Heart right ventricle (tissue), 16 donors: ENCODE data around the gene SCN5A. TPM values are rescaled to one million over a fixed set of nuclear protein-coding genes. Genes with fewer than 3 reads are reported as not detected.

Source experiments
- ATAC-seq, 8 donors: fragments of 200-7000 bp; cut with Tn5 transposase; one replicate each; pipeline ENCODE4 v1.9.1; 2020; ENCODE audit warnings: mild to moderate bottlenecking in 8 of 8, moderate library complexity in 8 of 8, moderate number of reproducible peaks in 1 of 8
- DNase-seq, 2 donors: peaks; one replicate each; pipeline ENCODE4 v3.0.0-alpha.2; 2020
- H3K27ac ChIP-seq, 10 donors: fragments of 200-600 bp; sonication (generic) in 2 of 10; one replicate each; pipeline versions ENCODE4 v1.5.0 to v1.8.0; 2020 to 2022; ENCODE audit warnings: mild to moderate bottlenecking in 3 of 10
- H3K27me3 ChIP-seq, 7 donors: fragments of 200-600 bp; one replicate each; pipeline ENCODE4 v1.8.0; 2021 to 2022; ENCODE audit warnings: mild to moderate bottlenecking in 2 of 7
- H3K36me3 ChIP-seq, 9 donors: fragments of 200-600 bp; sonication (generic) in 1 of 9; one replicate each; pipeline versions ENCODE4 v1.5.0 to v1.8.0; 2020 to 2022; ENCODE audit warnings: mild to moderate bottlenecking in 2 of 9
- H3K4me1 ChIP-seq, 9 donors: fragments of 200-600 bp; sonication (generic) in 1 of 9; one replicate each; pipeline versions ENCODE4 v1.5.0 to v1.8.0; 2020 to 2022; ENCODE audit warnings: mild to moderate bottlenecking in 4 of 9
- H3K4me3 ChIP-seq, 10 donors: fragments of 200-600 bp; sonication (generic) in 2 of 10; one replicate each; pipeline versions ENCODE4 v1.5.0 to v1.8.0; 2020 to 2022; ENCODE audit warnings: mild to moderate bottlenecking in 7 of 10, moderate library complexity in 2 of 10
- H3K9me3 ChIP-seq, 11 donors: fragments of 200-600 bp in 10 of 11; sonication (generic) in 2 of 11; one replicate each; pipeline versions ENCODE4 v1.5.0 to v1.8.0; 2013 to 2022; ENCODE audit warnings: mild to moderate bottlenecking in 2 of 11, control low read depth in 1 of 11, moderate library complexity in 1 of 11
- WGBS, 2 donors: extraction: QIAGEN DNeasy Blood & Tissue Kit; methylation state at CpG; one replicate each; pipeline ENCODE4 v1.1.7; 2013; ENCODE audit warnings: inconsistent platforms in 1 of 2; 5-methylcytosine and 5-hydroxymethylcytosine counted together
- intact Hi-C, 10 donors: fragments of 100-400 bp; cut with DNase I; formaldehyde crosslinking; loops; one replicate each; pipeline versions ENCODE4 v1.11.1 to v1.14.2; 2022
- polyA plus RNA-seq, 2 donors: library from polyadenylated mRNA; stranded (reverse); fragments of 200-250 nt; gene quantifications; one replicate each; pipeline ENCODE4 v1.2.3, GENCODE V29; 2013
- total RNA-seq, 10 donors: library from RNA; stranded (reverse); fragmentation: NEBNext Ultra II Directional in 3 of 10; extraction: Animal tissue kit (Norgen Biotek cat#: 25700) in 3 of 10; gene quantifications; one replicate each; pipeline versions ENCODE4 v1.2.1 to v1.2.4, GENCODE V29; 2021 to 2023
- TF ChIP-seq, protein P1 (sequence below), 9 donors: fragments of 200-600 bp; sonication (generic) in 2 of 9; IDR thresholded peaks; one replicate each; pipeline versions ENCODE4 v1.5.0 to v1.8.0; 2021 to 2022; ENCODE audit warnings: antibody characterized with exemption in 9 of 9, mild to moderate bottlenecking in 5 of 9, moderate library complexity in 1 of 9
- donor health status: Arrhythmogenic right ventricular cardiomyopathy.
- donor health status: ischemic (EF 13 %, LVEDD 7.1; RV severe dilation, severe dysfunction).
- donor health status: healthy with polysubstance abuse.
- donor health status: DM: no; HTN: yes; CAD: no.
- donor health status: DM: no; HTN: no; CAD: no.
- donor health status: ischemic (EF 25% LVEDD 6.9; RV normal size, moderate dysfunction).
- donor health status: ischemic (EF 25% LVEDD 5.7; RV mildly dilated, moderate dysfunction).
- donor health status: healthy.
- donor health status: DM: yes; HTN: yes; CAD: no.
- donor health status: Ischemic cardiomyopathy.
- donor health status: ischemic (EF 35%, LVEDD 5.7; RV mildly dilated, moderate dysfunction).
- donor health status: nonischemic (EF 11% LVEDD 7.7; RV severe dilation, severe dysfunction).
- donor health status: DM: yes; HTN: yes; CAD: no.
- donor health status: PGD.
- donor health status: ischemic (EF 29% LVEDD 5.4; RV normal size, mild dysfunction).
- donor health status: nonischemic (EF 23%, LVEDD 6.1; RV moderate dilation, normal function).

The SCN5A gene
- total and polyA plus RNA-seq, 12 donors, result 29.9 to 254 (median 177) TPM

DNA sequence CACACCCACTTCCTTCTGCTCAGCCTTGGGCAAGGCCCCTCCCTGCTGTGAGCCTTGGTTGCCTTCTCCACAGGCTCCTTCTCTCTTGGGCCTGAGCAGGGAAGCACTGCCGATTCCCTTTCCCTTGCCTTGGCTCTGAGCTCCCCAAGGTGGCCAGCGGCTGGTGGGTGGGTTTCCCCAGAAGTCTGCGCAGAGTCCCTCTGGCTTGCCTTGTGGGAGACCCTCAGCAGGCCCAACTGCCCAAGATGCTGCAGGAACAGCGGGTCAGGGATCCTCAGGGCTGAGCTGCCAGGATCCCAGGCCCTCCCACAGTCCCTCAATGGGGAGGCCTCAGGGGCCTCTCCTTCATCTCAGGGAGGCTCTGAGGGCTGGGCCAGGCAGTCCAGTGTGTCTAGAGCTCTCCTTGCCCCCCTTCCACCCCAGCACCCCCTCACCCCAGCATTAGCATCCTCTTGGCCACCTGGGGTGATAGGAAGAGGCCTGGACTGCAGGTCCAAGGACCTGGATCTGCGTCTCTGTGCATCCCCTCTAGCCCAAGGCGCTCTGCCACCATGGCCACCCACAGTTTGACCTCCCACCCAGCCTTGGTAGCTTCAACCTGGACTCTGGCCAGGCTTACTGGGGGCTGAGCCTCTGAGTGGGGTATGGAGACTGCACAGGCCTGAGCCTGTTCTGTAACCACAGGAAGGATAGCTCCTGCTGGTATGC is 84.7 kb downstream of the SCN5A start:
- no peak overlapping the region for H3K4me3 ChIP-seq
- H3K36me3 ChIP-seq, result peaks cover 0 to 64% (median 0%) of the 10 kb centered on the region in 9 donors
- DNase-seq (no peak), ATAC-seq (peak in 1 of 8 donors; percentile 3)
- H3K9me3 ChIP-seq, result no peaks in the 10 kb centered on the region
- 93 to 94% methylated on average over 6 of the region's 6 CpGs for WGBS, 2 donors
- peaks cover 0 to 4% (median 0%) of the 10 kb centered on the region in 9 donors for H3K4me1 ChIP-seq
- TF ChIP-seq, protein P1, sequence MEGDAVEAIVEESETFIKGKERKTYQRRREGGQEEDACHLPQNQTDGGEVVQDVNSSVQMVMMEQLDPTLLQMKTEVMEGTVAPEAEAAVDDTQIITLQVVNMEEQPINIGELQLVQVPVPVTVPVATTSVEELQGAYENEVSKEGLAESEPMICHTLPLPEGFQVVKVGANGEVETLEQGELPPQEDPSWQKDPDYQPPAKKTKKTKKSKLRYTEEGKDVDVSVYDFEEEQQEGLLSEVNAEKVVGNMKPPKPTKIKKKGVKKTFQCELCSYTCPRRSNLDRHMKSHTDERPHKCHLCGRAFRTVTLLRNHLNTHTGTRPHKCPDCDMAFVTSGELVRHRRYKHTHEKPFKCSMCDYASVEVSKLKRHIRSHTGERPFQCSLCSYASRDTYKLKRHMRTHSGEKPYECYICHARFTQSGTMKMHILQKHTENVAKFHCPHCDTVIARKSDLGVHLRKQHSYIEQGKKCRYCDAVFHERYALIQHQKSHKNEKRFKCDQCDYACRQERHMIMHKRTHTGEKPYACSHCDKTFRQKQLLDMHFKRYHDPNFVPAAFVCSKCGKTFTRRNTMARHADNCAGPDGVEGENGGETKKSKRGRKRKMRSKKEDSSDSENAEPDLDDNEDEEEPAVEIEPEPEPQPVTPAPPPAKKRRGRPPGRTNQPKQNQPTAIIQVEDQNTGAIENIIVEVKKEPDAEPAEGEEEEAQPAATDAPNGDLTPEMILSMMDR (IDR thresholded peaks at IDR 0.05), result no peak
- intact Hi-C loops, result no loop called here
- H3K27me3 ChIP-seq, result no peaks in the 10 kb centered on the region
- peak overlapping the region in 1 of 10 donors; percentile 51 for H3K27ac ChIP-seq

DNA sequence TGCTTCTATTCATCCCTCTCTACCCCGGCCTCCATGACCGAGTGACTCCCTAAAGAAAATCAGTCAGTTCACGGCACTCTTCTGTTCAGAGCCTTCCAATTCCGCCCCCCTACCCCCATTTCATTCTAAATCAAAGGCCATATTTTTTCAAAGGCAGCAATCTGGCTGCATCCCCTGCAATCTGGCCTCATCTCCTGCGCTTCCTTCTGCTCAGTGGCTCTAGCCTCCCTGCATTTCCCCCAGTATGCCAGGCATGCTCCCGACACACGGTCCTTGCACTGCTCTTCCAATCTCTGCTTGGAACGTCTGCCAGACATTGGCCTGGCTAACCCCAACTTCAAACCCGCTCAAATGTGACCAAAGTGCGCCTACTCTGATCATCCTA is 85.6 kb downstream of the SCN5A start:
- TF ChIP-seq, protein P1 (IDR thresholded peaks at IDR 0.05), result no peak
- Histone ChIP-seq H3K27ac (no peak overlapping the region), H3K4me3 (no peak overlapping the region), H3K36me3 (peaks cover 0 to 71% (median 0%) of the 10 kb centered on the region in 9 donors), H3K9me3 (no peaks in the 10 kb centered on the region), H3K27me3 (no peaks in the 10 kb centered on the region), H3K4me1 (peaks cover 0 to 4% (median 0%) of the 10 kb centered on the region in 9 donors)
- ATAC-seq (no peak), DNase-seq (no peak)
- intact Hi-C loops, result no loop called here
- 87 to 89% methylated on average over 10 of the region's 10 CpGs for WGBS, 2 donors

DNA sequence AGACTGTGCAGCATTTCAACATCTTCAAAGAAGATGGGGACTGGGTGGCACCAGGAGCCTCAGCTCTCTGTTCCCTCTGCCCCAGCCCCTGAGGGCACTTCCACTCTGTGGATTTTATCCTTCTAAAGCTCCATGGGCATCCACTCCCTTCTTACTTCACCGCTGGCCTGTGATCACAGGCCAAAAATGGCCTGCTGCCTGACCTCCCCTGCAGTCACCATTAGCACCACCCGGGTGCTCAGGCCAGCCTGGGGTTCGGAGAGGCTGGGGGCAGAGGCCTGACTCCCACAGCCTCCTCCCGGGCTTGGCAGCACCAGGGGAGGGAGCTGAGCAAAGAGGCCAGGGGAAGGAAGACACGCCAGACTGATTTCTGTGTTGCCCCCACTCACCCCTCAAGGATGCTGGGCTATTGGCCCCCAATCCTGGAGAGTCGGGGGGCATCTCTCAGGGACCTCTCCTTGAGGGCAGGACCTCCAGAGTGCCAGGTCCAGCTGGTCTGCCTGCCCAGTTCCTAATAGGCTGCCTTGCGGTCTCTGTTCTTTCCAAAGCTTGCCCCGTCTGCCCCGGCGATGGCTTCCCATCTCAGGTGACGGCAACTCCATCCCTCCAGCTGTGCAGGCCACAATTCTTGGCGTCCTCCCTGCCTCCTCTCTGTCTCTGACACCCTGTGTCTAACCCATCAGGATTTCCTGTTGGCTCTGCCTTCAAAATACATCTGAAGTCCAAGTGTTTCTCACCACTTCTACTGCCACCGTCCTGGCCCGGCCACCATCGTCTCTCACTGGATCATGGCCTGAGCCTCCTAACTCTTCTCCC is 86.2 kb downstream of the SCN5A start:
- 83 to 88% methylated on average over 15 of the region's 15 CpGs for WGBS, 2 donors

DNA sequence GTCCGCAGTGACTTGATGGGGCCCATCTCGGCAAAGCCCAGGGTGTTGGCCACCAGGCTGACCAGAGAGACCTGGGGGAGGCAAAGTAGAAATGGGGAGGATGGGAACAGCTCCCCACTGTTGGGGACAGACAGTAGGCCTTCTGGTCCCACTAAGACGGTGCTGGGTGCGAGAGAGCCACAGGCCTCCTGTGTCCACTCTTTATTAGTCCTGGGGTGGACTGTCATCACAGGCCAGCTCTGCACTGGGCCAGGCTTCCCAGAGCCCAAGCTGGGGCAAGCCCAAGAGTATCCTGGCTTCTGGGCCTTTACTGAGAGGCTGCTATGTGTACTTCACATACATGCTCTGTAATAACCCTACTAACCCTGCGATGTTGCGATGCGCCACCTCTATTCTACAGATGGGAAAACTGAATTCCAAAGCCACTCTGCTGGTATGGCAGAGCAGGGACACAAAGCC is 87.0 kb downstream of the SCN5A start:
- DNase-seq, result no peak
- Histone ChIP-seq H3K4me3 (no peak overlapping the region), H3K4me1 (peaks cover 0 to 4% (median 0%) of the 10 kb centered on the region in 9 donors), H3K36me3 (peaks cover 0 to 72% (median 0%) of the 10 kb centered on the region in 9 donors), H3K27me3 (no peaks in the 10 kb centered on the region), H3K9me3 (no peaks in the 10 kb centered on the region), H3K27ac (peak overlapping the region in 2 of 10 donors; percentile 36 to 38)
- WGBS, 2 donors, result 96 to 97% methylated on average over 7 of the region's 7 CpGs
- TF ChIP-seq, protein P1 (IDR thresholded peaks at IDR 0.05), result no peak
- peak in 2 of 8 donors; percentile 2 to 10 for ATAC-seq
- intact Hi-C loops, result no loop called here

More for the DNA sequence above, 86.2 kb downstream of the SCN5A start:
- H3K27ac ChIP-seq, result no peak overlapping the region
- DNase-seq (no peak), ATAC-seq (peak in 1 of 8 donors; percentile 1)
- no peak overlapping the region for H3K4me3 ChIP-seq
- intact Hi-C loops, result no loop called here
- peaks cover 0 to 74% (median 0%) of the 10 kb centered on the region in 9 donors for H3K36me3 ChIP-seq
- peaks cover 0 to 4% (median 0%) of the 10 kb centered on the region in 9 donors for H3K4me1 ChIP-seq
- TF ChIP-seq, protein P1 (IDR thresholded peaks at IDR 0.05), result no peak
- no peaks in the 10 kb centered on the region for H3K27me3 ChIP-seq
- no peaks in the 10 kb centered on the region for H3K9me3 ChIP-seq
